T-helper 17 cell (primary cell): Measurements from ENCODE around the gene SYNDIG1L. TPM values are rescaled to one million over a fixed set of nuclear protein-coding genes. Genes with fewer than 3 reads are reported as not detected.

Experiments used
- ATAC-seq: fragments of 150-1000 bp; cut with Tn5 transposase; 2 replicates; pipeline ENCODE4 v1.10.0; 2021; ENCODE audit warnings: mild to moderate bottlenecking, moderate library complexity
- DNase-seq, 3 donors: peaks; one replicate each; pipeline versions ENCODE4 v3.0.0 to v3.0.0-alpha.2; 2020 to 2021
- H3K9me3 ChIP-seq: one replicate; pipeline ENCODE4 v1.7.0; 2013; ENCODE audit warnings: low read length, mild to moderate bottlenecking; ENCODE audit not compliant: control insufficient read depth, poor library complexity, severe bottlenecking
- H3K27ac Mint-ChIP-seq: one replicate; pipeline ENCODE4 v1.8.0; 2022; ENCODE audit warnings: mild to moderate bottlenecking, moderate library complexity, mixed read lengths
- H3K27me3 Mint-ChIP-seq: one replicate; pipeline ENCODE4 v1.8.0; 2022; ENCODE audit warnings: mixed read lengths
- H3K36me3 Mint-ChIP-seq: one replicate; pipeline ENCODE4 v1.8.0; 2022; ENCODE audit warnings: low read depth, mixed read lengths
- H3K4me1 Mint-ChIP-seq: one replicate; pipeline ENCODE4 v1.8.0; 2022; ENCODE audit warnings: mild to moderate bottlenecking, mixed read lengths
- H3K4me3 Mint-ChIP-seq: one replicate; pipeline ENCODE4 v1.8.0; 2022; ENCODE audit warnings: mild to moderate bottlenecking, moderate library complexity, mixed read lengths
- total RNA-seq, 4 donors: library from RNA in 2 of 4; stranded (reverse) in 2 of 4; gene quantifications; one replicate each; pipeline ENCODE4 v1.2.3 and lab custom pipeline; 2022 to 2026

Gene SYNDIG1L
- total RNA-seq, 2 donors from 2014 or later = not detected

GRCh38 chr14:74423246-74423645 lies 2.8 kb downstream of the SYNDIG1L start:
- Mint-ChIP-seq H3K4me1 (no peaks in the 10 kb centered on the region), H3K27me3 (peaks cover 26% of the 10 kb centered on the region), H3K36me3 (no peaks in the 10 kb centered on the region), H3K4me3 (no peak overlapping the region), H3K27ac (no peak overlapping the region)
- peaks cover 4% of the 10 kb centered on the region for H3K9me3 ChIP-seq
- ATAC-seq (no peak), DNase-seq (no peak)

DNA sequence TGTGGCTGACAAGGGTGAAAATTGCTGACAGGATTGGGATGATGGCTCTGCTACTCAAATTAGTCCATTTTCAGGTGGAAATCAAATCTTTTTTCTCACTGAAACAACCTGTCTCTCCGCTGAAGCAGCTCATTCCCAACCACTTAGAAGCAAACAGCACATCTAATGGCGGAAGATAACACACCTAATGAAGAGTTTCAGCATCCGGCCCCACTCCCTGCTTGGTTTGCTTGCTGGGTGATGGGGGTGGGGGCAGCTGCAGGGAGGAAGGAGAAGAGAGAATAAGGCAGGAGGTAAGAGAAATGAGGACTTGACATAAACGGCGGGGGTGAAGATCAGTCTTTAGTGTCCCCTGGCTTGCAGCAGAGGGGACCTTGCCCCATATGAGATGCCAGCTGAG lies 4.0 kb downstream of the SYNDIG1L start:
- Mint-ChIP-seq H3K36me3 (no peaks in the 10 kb centered on the region), H3K27me3 (peaks cover 16% of the 10 kb centered on the region), H3K27ac (no peak overlapping the region), H3K4me3 (no peak overlapping the region), H3K4me1 (no peaks in the 10 kb centered on the region)
- peaks cover 4% of the 10 kb centered on the region for H3K9me3 ChIP-seq
- DNase-seq (no peak), ATAC-seq (no peak)

GRCh38 chr14:74419086-74419485 lies 6.9 kb downstream of the SYNDIG1L start:
- DNase-seq = no peak
- H3K9me3 ChIP-seq = no peaks in the 10 kb centered on the region
- Mint-ChIP-seq H3K4me3 (no peak overlapping the region), H3K4me1 (no peaks in the 10 kb centered on the region), H3K27me3 (peaks cover 18% of the 10 kb centered on the region), H3K27ac (no peak overlapping the region), H3K36me3 (peaks cover under 1% of the 10 kb centered on the region)
- no peak for ATAC-seq

DNA sequence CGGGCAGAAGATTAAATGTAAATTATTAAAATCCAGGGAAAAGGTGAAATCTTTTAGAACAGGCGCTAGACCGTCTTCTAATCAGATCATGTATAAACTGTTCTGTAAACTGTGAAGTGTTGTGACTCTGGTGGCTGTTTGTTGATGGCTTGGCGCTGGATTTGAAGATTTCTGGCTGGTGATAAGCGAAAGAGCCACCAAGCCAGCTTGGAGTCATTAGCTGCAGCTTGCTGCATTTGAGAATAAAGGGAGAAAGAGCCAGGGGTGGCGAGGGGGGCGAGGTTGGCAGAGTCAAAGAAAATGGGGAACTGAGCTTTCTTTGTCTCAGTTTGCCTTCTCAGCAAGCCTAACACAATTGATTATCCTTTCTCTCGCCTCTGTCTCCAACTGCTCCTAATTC lies 8.0 kb downstream of the SYNDIG1L start:
- no peak overlapping the region for H3K27ac Mint-ChIP-seq

DNA sequence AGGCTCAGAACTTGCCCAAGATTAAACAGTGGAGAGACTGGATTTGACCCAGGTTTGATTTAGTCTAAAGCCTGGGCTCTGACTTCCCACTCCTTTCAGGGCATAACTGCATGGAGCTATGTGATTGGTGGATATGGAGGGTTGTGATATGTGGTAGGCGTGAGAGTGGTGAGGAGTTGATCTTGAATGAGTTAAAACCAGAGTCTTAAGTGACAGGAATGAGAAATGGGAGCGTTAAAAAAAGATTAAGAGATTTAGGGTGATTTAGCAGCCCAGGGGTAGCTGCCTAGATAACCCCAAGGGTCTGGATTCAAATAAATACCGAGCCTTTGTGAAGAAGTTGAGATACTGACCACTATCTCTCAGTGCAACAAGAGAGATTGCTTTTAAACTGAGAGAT lies 8.4 kb downstream of the SYNDIG1L start:
- Mint-ChIP-seq H3K36me3 (peaks cover 2% of the 10 kb centered on the region), H3K4me1 (no peaks in the 10 kb centered on the region)
- no peak for ATAC-seq

More for the DNA sequence above, 8.0 kb downstream of the SYNDIG1L start:
- no peaks in the 10 kb centered on the region for H3K9me3 ChIP-seq
- ATAC-seq = no peak
- H3K4me1 Mint-ChIP-seq = no peaks in the 10 kb centered on the region
- DNase-seq = no peak
- H3K4me3 Mint-ChIP-seq = no peak overlapping the region
- H3K36me3 Mint-ChIP-seq = peaks cover 2% of the 10 kb centered on the region
- H3K27me3 Mint-ChIP-seq = peaks cover 27% of the 10 kb centered on the region

GRCh38 chr14:74417201-74417600 lies 8.8 kb downstream of the SYNDIG1L start:
- Mint-ChIP-seq H3K27ac (no peak overlapping the region), H3K4me3 (no peak overlapping the region), H3K4me1 (no peaks in the 10 kb centered on the region), H3K27me3 (peaks cover 25% of the 10 kb centered on the region), H3K36me3 (peaks cover 2% of the 10 kb centered on the region)
- DNase-seq (no peak), ATAC-seq (no peak)
- no peaks in the 10 kb centered on the region for H3K9me3 ChIP-seq

More for the DNA sequence above, 8.4 kb downstream of the SYNDIG1L start:
- DNase-seq = no peak
- no peaks in the 10 kb centered on the region for H3K9me3 ChIP-seq
- Mint-ChIP-seq H3K4me3 (no peak overlapping the region), H3K27ac (no peak overlapping the region), H3K27me3 (peaks cover 25% of the 10 kb centered on the region)

GRCh38 chr14:74415115-74415437 lies 10.9 kb downstream of the SYNDIG1L start:
- H3K27ac Mint-ChIP-seq = no peak overlapping the region
- H3K9me3 ChIP-seq = no peaks in the 10 kb centered on the region
- no peak for ATAC-seq
- DNase-seq = no peak
- H3K36me3 Mint-ChIP-seq = peaks cover 2% of the 10 kb centered on the region
- no peaks in the 10 kb centered on the region for H3K4me1 Mint-ChIP-seq
- H3K27me3 Mint-ChIP-seq = peaks cover 40% of the 10 kb centered on the region
- no peak overlapping the region for H3K4me3 Mint-ChIP-seq

GRCh38 chr14:74414403-74415114 lies 11.5 kb downstream of the SYNDIG1L start:
- DNase-seq (no peak), ATAC-seq (no peak)
- H3K36me3 Mint-ChIP-seq = peaks cover 2% of the 10 kb centered on the region
- no peak overlapping the region for H3K27ac Mint-ChIP-seq
- H3K27me3 Mint-ChIP-seq = peaks cover 46% of the 10 kb centered on the region
- no peaks in the 10 kb centered on the region for H3K4me1 Mint-ChIP-seq
- H3K4me3 Mint-ChIP-seq = no peak overlapping the region
- H3K9me3 ChIP-seq = no peaks in the 10 kb centered on the region

GRCh38 chr14:74413627-74414026 lies 12.4 kb downstream of the SYNDIG1L start:
- ATAC-seq = no peak
- no peak overlapping the region for H3K4me3 Mint-ChIP-seq
- no peaks in the 10 kb centered on the region for H3K4me1 Mint-ChIP-seq
- H3K36me3 Mint-ChIP-seq = peaks cover 2% of the 10 kb centered on the region
- H3K27me3 Mint-ChIP-seq = peaks cover 46% of the 10 kb centered on the region
- no peak for DNase-seq
- H3K9me3 ChIP-seq = no peaks in the 10 kb centered on the region
- H3K27ac Mint-ChIP-seq = no peak overlapping the region

GRCh38 chr14:74412753-74413152 lies 13.3 kb downstream of the SYNDIG1L start:
- H3K27ac Mint-ChIP-seq = no peak overlapping the region
- H3K4me3 Mint-ChIP-seq = no peak overlapping the region
- H3K4me1 Mint-ChIP-seq = no peaks in the 10 kb centered on the region
- no peak for DNase-seq
- peaks cover 2% of the 10 kb centered on the region for H3K36me3 Mint-ChIP-seq
- H3K9me3 ChIP-seq = no peaks in the 10 kb centered on the region
- H3K27me3 Mint-ChIP-seq = peaks cover 46% of the 10 kb centered on the region
- no peak for ATAC-seq

GRCh38 chr14:74411671-74412070 lies 14.3 kb downstream of the SYNDIG1L start:
- no peaks in the 10 kb centered on the region for H3K4me1 Mint-ChIP-seq
- H3K27ac Mint-ChIP-seq = no peak overlapping the region
- no peak for ATAC-seq
- no peak for DNase-seq
- H3K36me3 Mint-ChIP-seq = peaks cover 2% of the 10 kb centered on the region
- H3K4me3 Mint-ChIP-seq = no peak overlapping the region
- H3K9me3 ChIP-seq = no peaks in the 10 kb centered on the region
- H3K27me3 Mint-ChIP-seq = peaks cover 46% of the 10 kb centered on the region

- Mint-ChIP-seq H3K4me3 (no peak overlapping the region), H3K27me3 (peaks cover 46% of the 10 kb centered on the region), H3K36me3 (peaks cover 2% of the 10 kb centered on the region), H3K27ac (no peak overlapping the region), H3K4me1 (no peaks in the 10 kb centered on the region)
- DNase-seq (no peak), ATAC-seq (no peak)
- no peaks in the 10 kb centered on the region for H3K9me3 ChIP-seq
Observed at GRCh38 chr14:74409441-74409840, 16.6 kb downstream of the SYNDIG1L start.

- H3K4me3 Mint-ChIP-seq = no peak overlapping the region
- no peaks in the 10 kb centered on the region for H3K36me3 Mint-ChIP-seq
- no peak overlapping the region for H3K27ac Mint-ChIP-seq
- ATAC-seq (no peak), DNase-seq (no peak)
- peaks cover 45% of the 10 kb centered on the region for H3K27me3 Mint-ChIP-seq
- no peaks in the 10 kb centered on the region for H3K4me1 Mint-ChIP-seq
- no peaks in the 10 kb centered on the region for H3K9me3 ChIP-seq
Observed at GRCh38 chr14:74408870-74409269, 17.1 kb downstream of the SYNDIG1L start.

- Mint-ChIP-seq H3K27ac (no peak overlapping the region), H3K4me1 (no peaks in the 10 kb centered on the region), H3K36me3 (no peaks in the 10 kb centered on the region), H3K27me3 (peaks cover 35% of the 10 kb centered on the region), H3K4me3 (no peak overlapping the region)
- H3K9me3 ChIP-seq = no peaks in the 10 kb centered on the region
- no peak for DNase-seq
- no peak for ATAC-seq
Observed at GRCh38 chr14:74407801-74408154, 18.2 kb downstream of the SYNDIG1L start.
